ENCODE measurements around the gene CHRM3. TPM values are rescaled to one million over a fixed set of nuclear protein-coding genes. Genes with fewer than 3 reads are reported as not detected.

The CHRM3 gene
- total RNA-seq, 4 donors from 2014 or later, result 75.5 to 118 (median 85.9) TPM

DNA sequence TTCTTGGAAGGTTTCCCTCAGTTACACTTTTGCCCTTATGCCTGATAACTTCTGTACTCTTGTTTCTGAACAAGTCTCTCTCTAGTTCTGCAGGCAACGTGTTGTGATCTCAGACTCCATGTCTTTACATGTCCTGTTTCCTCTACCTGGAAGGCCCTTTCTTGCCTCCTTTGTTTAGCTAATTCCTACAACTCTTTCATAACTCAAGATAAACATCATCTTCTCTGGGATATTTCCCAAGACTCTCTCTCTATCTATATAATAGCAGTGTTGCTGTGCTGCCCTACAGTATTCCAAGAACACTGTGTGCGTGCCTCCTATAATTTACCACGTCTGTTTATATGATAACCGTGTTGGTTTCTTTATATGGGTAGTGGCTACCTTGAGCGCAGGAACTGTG, 47.8 kb downstream of the CHRM3 start:
- intact Hi-C loops (cut with DNase I), result no loop called here
- Histone ChIP-seq H3K27ac (replicated peaks in 1 of 4) (peak overlapping the region in 1 of 4 donors; percentile 36), H3K9me3 (no peaks in the 10 kb centered on the region), H3K4me3 (no peak overlapping the region), H3K4me1 (peaks cover 0 to 60% (median 43%) of the 10 kb centered on the region in 4 donors), H3K27me3 (no peaks in the 10 kb centered on the region), H3K36me3 (no peaks in the 10 kb centered on the region)
- WGBS, result 69% methylated on average over 5 of the region's 5 CpGs
- DNase-seq (ENCODE audit: extremely low spot score), result no peak
- no peak for TF ChIP-seq EP300 (IDR thresholded peaks at IDR 0.05)
- TF ChIP-seq, protein P1, sequence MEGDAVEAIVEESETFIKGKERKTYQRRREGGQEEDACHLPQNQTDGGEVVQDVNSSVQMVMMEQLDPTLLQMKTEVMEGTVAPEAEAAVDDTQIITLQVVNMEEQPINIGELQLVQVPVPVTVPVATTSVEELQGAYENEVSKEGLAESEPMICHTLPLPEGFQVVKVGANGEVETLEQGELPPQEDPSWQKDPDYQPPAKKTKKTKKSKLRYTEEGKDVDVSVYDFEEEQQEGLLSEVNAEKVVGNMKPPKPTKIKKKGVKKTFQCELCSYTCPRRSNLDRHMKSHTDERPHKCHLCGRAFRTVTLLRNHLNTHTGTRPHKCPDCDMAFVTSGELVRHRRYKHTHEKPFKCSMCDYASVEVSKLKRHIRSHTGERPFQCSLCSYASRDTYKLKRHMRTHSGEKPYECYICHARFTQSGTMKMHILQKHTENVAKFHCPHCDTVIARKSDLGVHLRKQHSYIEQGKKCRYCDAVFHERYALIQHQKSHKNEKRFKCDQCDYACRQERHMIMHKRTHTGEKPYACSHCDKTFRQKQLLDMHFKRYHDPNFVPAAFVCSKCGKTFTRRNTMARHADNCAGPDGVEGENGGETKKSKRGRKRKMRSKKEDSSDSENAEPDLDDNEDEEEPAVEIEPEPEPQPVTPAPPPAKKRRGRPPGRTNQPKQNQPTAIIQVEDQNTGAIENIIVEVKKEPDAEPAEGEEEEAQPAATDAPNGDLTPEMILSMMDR (IDR thresholded peaks at IDR 0.05), result no peak
- no peak for TF ChIP-seq POLR2AphosphoS5 (IDR thresholded peaks at IDR 0.05)
- no peak for TF ChIP-seq POLR2A (IDR thresholded peaks at IDR 0.05; ENCODE audit: low read depth)

Data from esophagus muscularis mucosa (tissue), 4 donors.